ENCODE results near the gene SDSL. TPM values are rescaled to one million over a fixed set of nuclear protein-coding genes. Genes with fewer than 3 reads are reported as not detected.

The SDSL gene
- total and polyA plus RNA-seq, 2 of the 4 experiments (the other 2 are of a cell fraction), result 6.3 to 10.9 TPM

- Histone ChIP-seq H3K18ac (ENCODE audit: low read depth, low read length) (no peak overlapping the region), H2BK120ac (ENCODE audit: low read depth, low read length) (no peak overlapping the region), H4K5ac (ENCODE audit: low read depth, low read length) (no peak overlapping the region), H4K20me1 (ENCODE audit: insufficient read depth, low read length) (no peaks in the 10 kb centered on the region), H2BK20ac (ENCODE audit: low read depth, low read length) (no peak overlapping the region), H3K27me3 (ENCODE audit: control insufficient read depth, insufficient read depth, low read length) (peaks cover 58% of the 10 kb centered on the region), H3K56ac (ENCODE audit: extremely low read depth, insufficient read depth, low read length) (no peak overlapping the region), H3K27ac (ENCODE audit: insufficient read depth, low read length) (no peak overlapping the region), H4K91ac (ENCODE audit: insufficient read depth, low read depth, low read length) (no peak overlapping the region), H3K4me1 (ENCODE audit: control insufficient read depth, insufficient read depth, low read length) (no peaks in the 10 kb centered on the region), H3K4me2 (ENCODE audit: low read depth, low read length) (no peak overlapping the region), H2BK15ac (ENCODE audit: low read depth, low read length) (no peak overlapping the region), H3K79me1 (ENCODE audit: low read depth in 1 of 2, low read length in 2 of 2) (no peaks in the 10 kb centered on the region), H2BK5ac (ENCODE audit: low read depth, low read length, poor library complexity, severe bottlenecking) (no peak overlapping the region), H4K8ac (ENCODE audit: low read depth in 2 of 2, low read length in 2 of 2) (no peak overlapping the region), H3K36me3 (ENCODE audit: control insufficient read depth, insufficient read depth, low read length) (no peaks in the 10 kb centered on the region), H3K23ac (ENCODE audit: low read depth, low read length) (no peak overlapping the region), H3K4me3 (ENCODE audit: insufficient read depth, low read depth, low read length) (no peak overlapping the region), H3K9me3 (ENCODE audit: control insufficient read depth, insufficient read depth, low read length) (no peaks in the 10 kb centered on the region), H3K9ac (ENCODE audit: low read depth, low read length) (no peak overlapping the region), H3K14ac (replicated peaks; ENCODE audit: low read depth, low read length) (no peak overlapping the region), H2AK5ac (ENCODE audit: low read depth, low read length) (no peak overlapping the region), H3K9me1 (ENCODE audit: insufficient read depth, low read length) (no peaks in the 10 kb centered on the region), H2AK9ac (replicated peaks; ENCODE audit: low read depth, low read length, poor library complexity) (no peak overlapping the region), H2AFZ (replicated peaks; ENCODE audit: low read length, poor library complexity) (no peak overlapping the region), H3K4ac (ENCODE audit: low read depth, low read length) (no peak overlapping the region)
- ChIA-PET CTCF (no interaction called here), POLR2A (ENCODE audit: unreplicated experiment) (no interaction called here)
- DNase-seq (no peak), ATAC-seq (ENCODE audit: low read depth) (no peak)
- in situ Hi-C loops (cut with MboI; ENCODE audit: low sequenced_read_pairs) (no loop called here), intact Hi-C loops (cut with micrococcal nuclease) (no loop called here), dilution Hi-C loops (cut with HindIII; ENCODE audit: low sequenced_read_pairs, unreplicated experiment) (no loop called here)
- BruUV-seq (replicated peaks), result no TSS peak
- TF ChIP-seq, protein P1, sequence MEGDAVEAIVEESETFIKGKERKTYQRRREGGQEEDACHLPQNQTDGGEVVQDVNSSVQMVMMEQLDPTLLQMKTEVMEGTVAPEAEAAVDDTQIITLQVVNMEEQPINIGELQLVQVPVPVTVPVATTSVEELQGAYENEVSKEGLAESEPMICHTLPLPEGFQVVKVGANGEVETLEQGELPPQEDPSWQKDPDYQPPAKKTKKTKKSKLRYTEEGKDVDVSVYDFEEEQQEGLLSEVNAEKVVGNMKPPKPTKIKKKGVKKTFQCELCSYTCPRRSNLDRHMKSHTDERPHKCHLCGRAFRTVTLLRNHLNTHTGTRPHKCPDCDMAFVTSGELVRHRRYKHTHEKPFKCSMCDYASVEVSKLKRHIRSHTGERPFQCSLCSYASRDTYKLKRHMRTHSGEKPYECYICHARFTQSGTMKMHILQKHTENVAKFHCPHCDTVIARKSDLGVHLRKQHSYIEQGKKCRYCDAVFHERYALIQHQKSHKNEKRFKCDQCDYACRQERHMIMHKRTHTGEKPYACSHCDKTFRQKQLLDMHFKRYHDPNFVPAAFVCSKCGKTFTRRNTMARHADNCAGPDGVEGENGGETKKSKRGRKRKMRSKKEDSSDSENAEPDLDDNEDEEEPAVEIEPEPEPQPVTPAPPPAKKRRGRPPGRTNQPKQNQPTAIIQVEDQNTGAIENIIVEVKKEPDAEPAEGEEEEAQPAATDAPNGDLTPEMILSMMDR (conservative IDR thresholded peaks at IDR 0.05; ENCODE audit: low read depth, low read length), result no peak
- no peak for TF ChIP-seq CEBPB (IDR thresholded peaks at IDR 0.05; ENCODE audit: low read depth, low read length)
- no peak for TF ChIP-seq RFX5 (IDR thresholded peaks at IDR 0.05; ENCODE audit: low read depth, low read length)
- TF ChIP-seq USF2 (IDR thresholded peaks at IDR 0.05; ENCODE audit: low read depth, low read length), result no peak
- WGBS, 2 experiments (ENCODE audit: extremely low coverage in 2 of 2, insufficient read length in 1 of 2), result no CpG with 5 or more reads among the region's 41 CpGs
Measured at GRCh38 chr12:113478351-113479011, 56.3 kb downstream of the SDSL start.
